Tibial nerve (tissue), 4 donors: ENCODE data around the gene MALAT1. TPM values are rescaled to one million over a fixed set of nuclear protein-coding genes. Genes with fewer than 3 reads are reported as not detected.

Experiments used
- DNase-seq, 2 donors: peaks; one replicate each; pipeline ENCODE4 v3.0.0-alpha.2; 2019; ENCODE audit warnings: low spot score in 2 of 2
- H3K27ac ChIP-seq, 4 donors: fragments of 200-600 bp; sonication (generic) in 3 of 4; one replicate each; pipeline ENCODE4 v1.5.1; 2017 to 2019; ENCODE audit warnings: mild to moderate bottlenecking in 1 of 4
- H3K27me3 ChIP-seq, 2 donors: fragments of 200-600 bp; sonication (generic) in 1 of 2; one replicate each; pipeline versions ENCODE4 v1.5.1 to v1.6.0; 2017 to 2019
- H3K36me3 ChIP-seq, 3 donors: fragments of 200-600 bp; sonication (generic); one replicate each; pipeline ENCODE4 v1.5.1; 2018 to 2019
- H3K4me1 ChIP-seq, 4 donors: fragments of 200-600 bp; sonication (generic) in 3 of 4; one replicate each; pipeline ENCODE4 v1.5.1; 2017 to 2019
- H3K4me3 ChIP-seq, 4 donors: fragments of 200-600 bp; sonication (generic) in 3 of 4; one replicate each; pipeline ENCODE4 v1.5.1; 2017 to 2019; ENCODE audit warnings: mild to moderate bottlenecking in 1 of 4, moderate library complexity in 1 of 4
- H3K9me3 ChIP-seq, 4 donors: fragments of 200-600 bp; sonication (generic) in 3 of 4; one replicate each; pipeline ENCODE4 v1.5.1; 2017 to 2019
- CTCF ChIP-seq, 5 experiments: fragments of 200-600 bp in 3 of 5; fragments of 450-650 bp in 2 of 5; sonication (generic) in 3 of 5; IDR thresholded peaks; one replicate each; pipeline ENCODE4 v1.5.1; 2016 to 2019; ENCODE audit warnings: antibody characterized with exemption in 5 of 5, mild to moderate bottlenecking in 3 of 5, moderate library complexity in 2 of 5
- EP300 ChIP-seq, 2 donors: sonication (generic); formaldehyde crosslinking; IDR thresholded peaks; one replicate each; pipeline ENCODE4 v1.6.1; 2017; ENCODE audit warnings: antibody characterized with exemption in 2 of 2, mild to moderate bottlenecking in 1 of 2
- POLR2A ChIP-seq, 2 donors: fragments of 450-650 bp; IDR thresholded peaks; one replicate each; pipeline ENCODE4 v1.6.1; 2017; ENCODE audit warnings: antibody characterized with exemption in 2 of 2, mild to moderate bottlenecking in 2 of 2, moderate library complexity in 2 of 2
- WGBS, 2 donors: methylation state at CpG; one replicate each; pipeline ENCODE4 v1.1.5; 2018; 5-methylcytosine and 5-hydroxymethylcytosine counted together
- total RNA-seq, 4 donors: library from RNA; depleted of rRNA; stranded (reverse); fragments of >200 nt; gene quantifications; one replicate each; pipeline ENCODE4 v1.1.0, GENCODE V29; 2016

The MALAT1 gene
- total RNA-seq, 4 donors from 2014 or later, result 20,649 to 23,532 (median 22,230) TPM

GRCh38 chr11:65488273-65489034 is 10.4 kb upstream of the MALAT1 start:
- WGBS, 2 donors, result 21% methylated on average over 10 of the region's 10 CpGs
- Histone ChIP-seq H3K4me3 (peak overlapping the region in 1 of 4 donors; percentile 22), H3K4me1 (peaks cover 20 to 84% (median 70%) of the 10 kb centered on the region in 4 donors), H3K27ac (peak overlapping the region; percentile 93 to 99 (median 94)), H3K27me3 (no peaks in the 10 kb centered on the region), H3K36me3 (no peaks in the 10 kb centered on the region), H3K9me3 (no peaks in the 10 kb centered on the region)
- peak in 1 of 2 donors; percentile 58 for DNase-seq
- TF ChIP-seq POLR2A (IDR thresholded peaks at IDR 0.05) (no peak), EP300 (IDR thresholded peaks at IDR 0.05) (no peak), CTCF (IDR thresholded peaks at IDR 0.05) (no peak)

GRCh38 chr11:65489035-65489705 is 9.7 kb upstream of the MALAT1 start:
- no peak overlapping the region for H3K4me3 ChIP-seq
- H3K4me1 ChIP-seq, result peaks cover 20 to 91% (median 77%) of the 10 kb centered on the region in 4 donors
- H3K27me3 ChIP-seq, result no peaks in the 10 kb centered on the region
- TF ChIP-seq CTCF (IDR thresholded peaks at IDR 0.05) (peak in 1 of 5 experiments; percentile 6), EP300 (IDR thresholded peaks at IDR 0.05) (peak; percentile 35 to 63), POLR2A (IDR thresholded peaks at IDR 0.05) (no peak)
- DNase-seq, result no peak
- no peaks in the 10 kb centered on the region for H3K9me3 ChIP-seq
- H3K27ac ChIP-seq, result peak overlapping the region; percentile 93 to 99 (median 94)
- no peaks in the 10 kb centered on the region for H3K36me3 ChIP-seq
- WGBS, 2 donors, result 13 to 31% methylated on average over 10 of the region's 10 CpGs

DNA sequence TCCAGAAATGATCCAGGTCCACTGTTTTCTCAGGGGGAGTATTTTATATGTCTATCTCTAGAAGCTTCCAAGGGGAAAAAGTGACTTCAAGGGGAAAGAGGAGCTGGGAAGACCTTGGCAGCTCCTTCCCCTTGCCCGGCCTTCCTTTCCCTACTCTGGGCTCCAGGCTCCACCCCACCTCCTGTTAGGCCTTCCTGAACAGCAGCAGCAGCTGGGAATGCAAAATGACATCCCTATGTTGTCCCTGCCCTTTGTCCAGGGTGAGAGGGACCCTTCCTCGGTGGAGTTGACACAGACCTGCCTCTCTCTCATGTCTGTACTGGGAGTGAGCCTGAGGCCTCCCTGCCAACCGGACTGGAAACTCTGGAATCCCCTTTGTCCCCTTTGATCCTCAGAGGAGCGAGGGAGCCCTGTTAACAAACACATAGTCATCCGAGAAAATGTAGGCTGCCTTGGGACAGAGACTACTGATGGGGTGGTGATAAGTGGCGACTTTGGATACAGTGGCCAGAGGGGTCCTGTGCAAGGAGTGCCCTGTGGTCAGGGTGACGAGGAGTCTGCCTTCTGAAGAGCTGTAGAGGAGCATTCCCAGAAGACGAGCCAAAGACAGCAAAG is 9.0 kb upstream of the MALAT1 start:
- no peak for TF ChIP-seq POLR2A (IDR thresholded peaks at IDR 0.05)
- no peak for TF ChIP-seq CTCF (IDR thresholded peaks at IDR 0.05)
- no peak for TF ChIP-seq EP300 (IDR thresholded peaks at IDR 0.05)
- Histone ChIP-seq H3K9me3 (no peaks in the 10 kb centered on the region), H3K4me1 (peaks cover 20 to 96% (median 83%) of the 10 kb centered on the region in 4 donors), H3K27ac (peak overlapping the region; percentile 93 to 99 (median 94)), H3K27me3 (no peaks in the 10 kb centered on the region), H3K36me3 (no peaks in the 10 kb centered on the region), H3K4me3 (no peak overlapping the region)
- 28 to 30% methylated on average over 8 of the region's 8 CpGs for WGBS, 2 donors
- DNase-seq, result no peak

GRCh38 chr11:65491163-65491465 is 7.7 kb upstream of the MALAT1 start:
- Histone ChIP-seq H3K36me3 (no peaks in the 10 kb centered on the region), H3K4me1 (peaks cover 20 to 98% (median 91%) of the 10 kb centered on the region in 4 donors), H3K9me3 (no peaks in the 10 kb centered on the region), H3K27ac (peak overlapping the region; percentile 93 to 99 (median 94)), H3K27me3 (no peaks in the 10 kb centered on the region), H3K4me3 (peak overlapping the region in 1 of 4 donors; percentile 4)
- TF ChIP-seq CTCF (IDR thresholded peaks at IDR 0.05), result no peak
- no peak for TF ChIP-seq POLR2A (IDR thresholded peaks at IDR 0.05)
- TF ChIP-seq EP300 (IDR thresholded peaks at IDR 0.05), result no peak
- DNase-seq, result no peak
- WGBS, 2 donors, result 29 to 34% methylated on average over 3 of the region's 3 CpGs
